Cardiac muscle cell (in vitro differentiated cells and primary cell): ENCODE measurements around the gene SCN5A. TPM values are rescaled to one million over a fixed set of nuclear protein-coding genes. Genes with fewer than 3 reads are reported as not detected.

Experiments
- DNase-seq, 2 donors: peaks; one replicate each; pipeline versions ENCODE4 v3.0.0 to v3.0.0-alpha.2; 2010 to 2017; ENCODE audit warnings: low read depth in 1 of 2, low spot score in 1 of 2
- H3K27ac ChIP-seq: fragments of 200-600 bp; sonication (generic); 2 replicates; pipeline ENCODE4 v1.5.1; 2016
- H3K27me3 ChIP-seq: fragments of 200-600 bp; sonication (generic); 2 replicates; pipeline ENCODE4 v1.6.0; 2016; ENCODE audit warnings: control low read depth
- H3K36me3 ChIP-seq: fragments of 200-600 bp; sonication (generic); 2 replicates; pipeline ENCODE4 v1.5.1; 2016; ENCODE audit warnings: control low read depth
- H3K4me1 ChIP-seq: fragments of 200-600 bp; sonication (generic); 2 replicates; pipeline ENCODE4 v1.8.1; 2017; ENCODE audit warnings: low read depth, mild to moderate bottlenecking, mixed run types
- H3K4me3 ChIP-seq: fragments of 200-600 bp; sonication (generic); 2 replicates; pipeline ENCODE4 v1.5.1; 2016; ENCODE audit warnings: mild to moderate bottlenecking
- H3K9me3 ChIP-seq: fragments of 200-600 bp; sonication (generic); 2 replicates; pipeline ENCODE4 v1.5.1; 2017; ENCODE audit warnings: low read depth, mild to moderate bottlenecking, control low read depth
- polyA plus RNA-seq: library from polyadenylated mRNA; unstranded; fragments of >200 nt; fragmentation: Nextera tagmentation; extraction: Ambion mirVana; gene quantifications from 2 replicates; pipeline ENCODE4 v1.2.1, GENCODE V29; 2016
- total RNA-seq: library from RNA; depleted of rRNA; stranded (reverse); fragments of >200 nt; gene quantifications from 2 replicates; pipeline ENCODE4 v1.2.3, GENCODE V29; 2016
- TF ChIP-seq, protein P1 (sequence below): IDR thresholded peaks from 2 replicates; pipeline ENCODE4 v1.5.1; 2012; ENCODE audit warnings: low read depth, mild to moderate bottlenecking, low read length

SCN5A gene
- total and polyA plus RNA-seq, 2 experiments from 2014 or later = 3.1 to 9.3 TPM

DNA sequence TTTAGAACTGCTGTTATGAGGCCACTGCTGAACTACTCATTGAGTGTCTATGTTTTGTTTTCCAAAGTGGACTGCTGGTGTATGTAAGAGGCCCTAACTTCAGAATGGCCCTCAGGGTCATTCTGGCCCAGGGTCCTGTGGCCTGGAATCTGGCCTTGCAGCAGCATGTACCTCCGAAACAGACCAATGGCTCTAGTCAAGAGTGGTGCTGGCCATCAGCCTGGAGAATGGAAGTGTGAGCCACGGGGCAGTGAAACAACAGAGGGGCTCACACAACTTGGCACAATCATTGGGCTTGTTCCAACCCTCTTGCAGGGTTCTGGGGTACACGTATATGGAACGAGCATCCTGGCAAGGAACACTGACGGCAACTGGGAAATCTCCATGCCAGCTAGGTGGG is 40.5 kb downstream of the SCN5A start:
- Histone ChIP-seq H3K4me1 (no peaks in the 10 kb centered on the region), H3K27me3 (peaks cover 7% of the 10 kb centered on the region), H3K4me3 (no peak overlapping the region), H3K36me3 (no peaks in the 10 kb centered on the region), H3K27ac (no peak overlapping the region), H3K9me3 (no peaks in the 10 kb centered on the region)
- DNase-seq = no peak
- TF ChIP-seq, protein P1, sequence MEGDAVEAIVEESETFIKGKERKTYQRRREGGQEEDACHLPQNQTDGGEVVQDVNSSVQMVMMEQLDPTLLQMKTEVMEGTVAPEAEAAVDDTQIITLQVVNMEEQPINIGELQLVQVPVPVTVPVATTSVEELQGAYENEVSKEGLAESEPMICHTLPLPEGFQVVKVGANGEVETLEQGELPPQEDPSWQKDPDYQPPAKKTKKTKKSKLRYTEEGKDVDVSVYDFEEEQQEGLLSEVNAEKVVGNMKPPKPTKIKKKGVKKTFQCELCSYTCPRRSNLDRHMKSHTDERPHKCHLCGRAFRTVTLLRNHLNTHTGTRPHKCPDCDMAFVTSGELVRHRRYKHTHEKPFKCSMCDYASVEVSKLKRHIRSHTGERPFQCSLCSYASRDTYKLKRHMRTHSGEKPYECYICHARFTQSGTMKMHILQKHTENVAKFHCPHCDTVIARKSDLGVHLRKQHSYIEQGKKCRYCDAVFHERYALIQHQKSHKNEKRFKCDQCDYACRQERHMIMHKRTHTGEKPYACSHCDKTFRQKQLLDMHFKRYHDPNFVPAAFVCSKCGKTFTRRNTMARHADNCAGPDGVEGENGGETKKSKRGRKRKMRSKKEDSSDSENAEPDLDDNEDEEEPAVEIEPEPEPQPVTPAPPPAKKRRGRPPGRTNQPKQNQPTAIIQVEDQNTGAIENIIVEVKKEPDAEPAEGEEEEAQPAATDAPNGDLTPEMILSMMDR = no peak

DNA sequence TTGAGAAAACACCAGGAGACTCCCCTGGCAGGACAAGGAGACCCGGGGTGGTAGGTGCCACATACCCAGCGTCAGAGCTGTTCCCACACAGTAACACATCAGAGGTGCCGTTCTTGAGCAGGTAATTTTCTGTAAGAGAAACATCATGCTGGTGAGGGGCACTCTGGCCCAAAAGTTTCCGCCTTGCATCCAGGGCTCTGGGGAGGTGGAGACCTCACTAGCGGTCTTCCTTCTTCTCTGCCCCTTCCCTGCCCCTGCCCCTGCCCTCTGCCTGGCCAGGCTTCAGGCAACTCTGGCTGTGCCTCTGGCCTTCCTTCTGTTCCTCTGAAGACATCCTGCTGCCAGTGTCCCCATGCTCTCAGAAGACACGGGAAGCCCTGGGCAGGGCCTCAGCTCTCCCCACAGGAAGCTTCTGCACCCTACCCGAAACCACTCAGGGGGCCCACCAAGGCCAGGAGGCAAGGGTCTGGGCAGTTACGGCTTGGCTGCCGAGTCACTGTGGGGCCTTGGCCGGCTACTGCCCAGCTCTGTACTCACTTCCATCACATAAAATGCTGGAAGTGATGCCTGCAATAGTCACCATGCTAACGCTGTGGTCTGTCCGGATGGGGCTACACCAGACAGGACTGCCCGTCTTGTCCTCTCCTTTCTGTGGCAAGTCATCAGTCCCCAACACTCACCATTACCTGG is 41.3 kb downstream of the SCN5A start:
- TF ChIP-seq, protein P1 = no peak
- Histone ChIP-seq H3K36me3 (no peaks in the 10 kb centered on the region), H3K4me1 (no peaks in the 10 kb centered on the region), H3K27me3 (peaks cover 2% of the 10 kb centered on the region), H3K9me3 (no peaks in the 10 kb centered on the region), H3K4me3 (no peak overlapping the region), H3K27ac (no peak overlapping the region)
- DNase-seq = no peak

DNA sequence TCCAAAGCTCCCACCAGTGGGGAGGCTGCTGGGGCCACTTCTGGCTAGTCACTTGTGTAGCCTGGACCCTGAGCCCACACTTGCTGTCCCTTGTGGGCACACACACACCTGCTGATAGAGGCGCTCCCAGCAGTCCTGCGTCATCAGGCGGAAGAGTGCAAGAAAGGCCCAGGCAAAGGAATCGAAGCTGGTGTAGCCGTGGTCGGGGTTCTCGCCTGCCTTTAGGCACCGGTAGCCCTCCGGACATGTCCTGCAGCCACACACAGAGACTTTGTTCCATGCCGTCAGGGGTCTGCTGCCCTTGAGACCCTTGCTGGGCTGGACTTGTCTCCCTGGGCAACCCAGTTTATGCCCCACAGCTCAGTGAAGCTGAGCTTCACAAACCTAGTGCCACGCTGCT is 42.9 kb downstream of the SCN5A start:
- H3K27me3 ChIP-seq = no peaks in the 10 kb centered on the region
- H3K27ac ChIP-seq = no peak overlapping the region
- TF ChIP-seq, protein P1 = no peak
- H3K9me3 ChIP-seq = no peaks in the 10 kb centered on the region
- no peak for DNase-seq
- no peak overlapping the region for H3K4me3 ChIP-seq
- H3K36me3 ChIP-seq = no peaks in the 10 kb centered on the region
- H3K4me1 ChIP-seq = no peaks in the 10 kb centered on the region

GRCh38 chr3:38605981-38606380 is 43.5 kb downstream of the SCN5A start:
- Histone ChIP-seq H3K4me1 (no peaks in the 10 kb centered on the region), H3K9me3 (no peaks in the 10 kb centered on the region), H3K27ac (no peak overlapping the region), H3K36me3 (no peaks in the 10 kb centered on the region), H3K27me3 (no peaks in the 10 kb centered on the region), H3K4me3 (no peak overlapping the region)
- TF ChIP-seq, protein P1 = no peak
- no peak for DNase-seq

GRCh38 chr3:38604246-38604645 is 45.2 kb downstream of the SCN5A start:
- TF ChIP-seq, protein P1 = no peak

More at GRCh38 chr3:38604246-38604645, 45.2 kb downstream of the SCN5A start:
- Histone ChIP-seq H3K4me1 (no peaks in the 10 kb centered on the region), H3K36me3 (no peaks in the 10 kb centered on the region), H3K9me3 (no peaks in the 10 kb centered on the region), H3K27me3 (no peaks in the 10 kb centered on the region), H3K4me3 (no peak overlapping the region), H3K27ac (no peak overlapping the region)
- no peak for DNase-seq
